IPS DF 4.7 (cell line): ENCODE measurements around the gene INTS6.
"Not testable (repeated sequence)": the region's sequence is repeated elsewhere in the genome, so short reads cannot be mapped to it uniquely, and the experiment has no call there.

ENCODE experiments used
- DNase-seq: peaks from one replicate; pipeline ENCODE4 v3.0.0-alpha.2; 2013; ENCODE audit warnings: low spot score; ENCODE audit errors: extremely low read depth

Gene INTS6

DNA sequence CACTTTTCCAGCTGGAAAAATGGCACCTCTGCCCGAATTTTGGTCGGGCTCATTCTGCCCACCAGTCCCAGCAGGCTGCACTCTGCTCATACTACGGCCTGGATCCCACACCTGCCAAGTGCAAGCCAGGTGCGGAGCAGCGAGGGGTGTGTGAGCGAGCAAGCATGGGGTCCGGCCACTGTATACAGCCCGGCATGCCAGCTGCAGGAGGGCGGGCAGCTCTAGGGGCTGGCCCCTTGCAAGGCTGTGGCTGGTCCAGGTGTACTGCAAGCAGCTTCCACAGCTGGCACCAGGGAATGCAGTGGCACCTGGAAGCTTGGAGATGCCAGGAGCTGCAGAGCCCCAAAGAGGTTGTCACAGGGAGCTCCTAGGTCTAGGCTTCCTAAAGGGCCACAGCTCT is 2.7 kb upstream of the INTS6 start:
- DNase-seq = no peak

DNA sequence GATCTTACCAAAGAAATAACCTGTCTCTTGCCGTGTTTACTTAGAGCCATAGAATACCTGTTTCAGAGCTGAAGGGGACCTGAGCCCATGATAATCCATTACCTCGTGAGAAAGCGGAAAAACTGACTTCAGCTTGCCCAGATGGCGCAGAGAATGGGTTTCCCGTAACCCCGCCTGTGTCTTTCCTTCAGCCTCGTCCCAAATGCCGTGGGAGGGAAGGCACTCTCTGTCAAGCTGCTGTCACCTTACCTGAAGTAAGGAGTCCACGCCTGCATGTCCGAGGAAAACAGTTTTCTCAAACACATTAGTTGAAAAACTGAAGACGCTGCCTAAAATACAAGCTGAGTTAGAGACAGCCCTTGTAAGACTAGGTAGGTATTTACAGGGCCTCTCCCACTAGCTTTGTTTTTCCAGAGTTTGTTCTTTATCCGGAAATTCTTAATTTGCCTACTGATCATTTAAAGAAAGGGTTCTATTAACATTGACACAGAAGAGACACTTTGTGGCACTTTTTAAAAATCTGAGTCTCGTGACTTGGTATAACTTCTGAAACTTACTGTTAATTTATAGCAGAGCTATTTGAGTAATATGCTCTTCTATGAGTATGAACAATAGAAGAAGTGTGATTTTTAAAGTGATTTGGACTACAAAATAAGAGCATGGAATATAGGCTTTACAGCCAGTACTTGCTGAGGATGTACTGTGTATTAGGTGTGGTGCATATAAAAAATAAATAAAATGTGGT is 1.3 kb upstream of the INTS6 start:
- DNase-seq = no peak

DNA sequence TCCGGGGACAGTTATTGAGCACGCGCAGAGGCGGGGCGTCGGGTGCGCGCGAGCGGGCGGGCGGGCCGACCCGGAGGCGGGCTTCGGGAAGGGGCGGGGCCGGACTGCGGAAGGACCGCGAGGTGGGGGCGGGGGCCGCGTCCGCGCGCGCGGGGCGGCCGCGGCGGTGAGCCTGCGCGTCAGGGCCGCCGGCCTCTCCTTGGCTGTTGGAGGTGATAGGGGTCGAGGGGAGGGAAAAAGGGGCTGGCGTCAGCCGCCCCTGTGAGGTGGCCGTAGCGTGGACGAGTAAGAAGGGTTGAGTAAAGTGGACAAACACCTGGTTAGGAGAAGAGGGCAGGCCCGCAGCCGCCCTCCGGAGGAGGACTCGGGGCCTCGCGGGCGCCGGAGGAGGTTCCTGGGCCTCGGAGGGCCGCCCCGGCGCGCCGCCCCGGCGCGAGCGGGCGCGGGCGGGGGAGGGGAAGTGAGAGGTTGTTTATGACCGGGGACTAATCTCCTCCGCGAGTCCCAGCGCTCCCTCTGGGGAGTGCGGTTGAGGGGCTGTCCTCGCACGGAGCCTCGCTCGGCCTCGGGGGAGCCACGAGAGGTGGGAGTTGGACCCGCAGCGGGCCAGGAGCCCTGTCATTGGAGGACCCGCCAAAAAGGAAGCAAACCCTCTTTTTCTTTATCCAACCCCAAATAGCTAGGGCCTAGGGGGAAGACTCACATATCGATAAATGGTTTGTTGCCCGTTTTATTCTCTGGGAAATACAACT is 547 bp upstream of the INTS6 start:
- DNase-seq = no peak

DNA sequence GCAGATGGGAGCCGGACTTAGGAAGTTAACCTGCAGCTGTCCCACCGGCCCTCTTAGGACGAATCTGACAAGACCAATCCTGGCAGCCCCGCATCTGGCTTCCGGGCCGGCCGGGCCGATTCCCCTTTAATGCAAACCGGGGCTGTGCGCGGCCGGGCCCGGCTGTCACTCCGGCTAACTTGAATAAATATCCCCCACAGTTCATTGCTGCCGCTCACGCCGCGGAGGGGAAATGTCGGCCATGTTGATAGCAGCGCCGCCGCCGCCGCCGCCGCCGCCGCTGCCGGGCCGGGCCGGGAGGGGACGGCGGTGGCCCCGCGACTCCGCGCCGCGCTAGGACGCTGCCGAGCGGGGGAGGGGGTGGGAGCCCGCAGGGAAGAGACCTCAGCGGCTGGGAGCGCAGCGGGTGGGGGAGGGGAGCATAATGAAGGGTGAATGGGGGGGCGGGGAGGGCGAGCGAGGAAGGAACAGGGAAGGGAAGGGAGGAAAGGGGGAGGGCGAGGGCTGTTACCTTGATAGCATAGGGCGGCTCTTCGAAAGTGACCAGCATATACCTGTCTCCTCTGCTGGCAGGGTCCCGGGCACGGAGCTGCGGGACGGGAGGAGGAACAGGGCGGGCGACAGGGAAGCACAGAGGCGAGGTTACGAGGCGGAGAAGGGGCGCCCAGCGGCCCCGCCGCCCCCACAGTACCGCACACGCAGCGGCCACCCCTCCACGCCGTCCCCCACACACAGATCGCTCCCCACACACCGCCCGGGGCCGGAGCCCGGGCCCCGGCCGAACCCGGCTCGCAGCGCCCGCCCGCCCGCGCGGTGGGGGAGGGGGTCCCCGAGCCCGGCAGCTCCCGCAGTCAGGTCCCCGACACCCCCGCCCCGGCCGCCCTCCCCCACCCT is 1.1 kb downstream of the INTS6 start:
- no peak for DNase-seq

DNA sequence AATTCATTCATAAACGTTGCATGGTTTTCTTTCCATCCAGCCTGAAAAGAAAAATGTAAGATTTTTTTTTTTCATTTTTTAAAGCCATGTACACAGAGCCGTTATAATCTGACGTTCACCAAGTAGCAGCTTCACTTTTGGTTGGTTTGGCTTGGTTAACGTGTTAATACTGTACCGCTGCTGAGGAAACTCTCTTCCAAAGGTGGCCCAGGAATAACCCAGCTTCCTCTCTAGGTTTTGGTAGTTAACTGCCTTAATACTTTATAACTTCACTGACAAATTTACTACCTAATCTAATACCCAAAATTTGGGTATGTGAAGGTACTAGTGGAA is 1.7 kb downstream of the INTS6 start:
- DNase-seq = no peak

DNA sequence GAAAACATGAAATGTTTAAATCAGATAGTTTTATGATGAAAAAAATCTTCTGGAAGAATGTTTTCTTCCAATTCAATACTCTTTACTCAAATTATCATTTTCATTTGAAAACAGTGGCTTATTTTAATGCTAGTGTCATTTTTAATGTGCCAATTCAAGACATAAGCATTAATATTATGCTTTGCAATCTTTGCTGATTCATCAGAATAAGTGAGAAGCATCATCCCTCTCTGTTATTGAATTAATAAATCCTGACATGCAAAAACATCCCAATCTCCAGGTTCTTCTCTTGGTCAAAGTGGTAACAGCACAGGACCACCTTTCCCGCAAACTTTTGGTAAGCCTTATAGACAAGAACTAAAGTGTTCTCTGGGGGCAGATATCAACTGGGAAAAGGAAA is 3.8 kb downstream of the INTS6 start:
- no peak for DNase-seq

DNA sequence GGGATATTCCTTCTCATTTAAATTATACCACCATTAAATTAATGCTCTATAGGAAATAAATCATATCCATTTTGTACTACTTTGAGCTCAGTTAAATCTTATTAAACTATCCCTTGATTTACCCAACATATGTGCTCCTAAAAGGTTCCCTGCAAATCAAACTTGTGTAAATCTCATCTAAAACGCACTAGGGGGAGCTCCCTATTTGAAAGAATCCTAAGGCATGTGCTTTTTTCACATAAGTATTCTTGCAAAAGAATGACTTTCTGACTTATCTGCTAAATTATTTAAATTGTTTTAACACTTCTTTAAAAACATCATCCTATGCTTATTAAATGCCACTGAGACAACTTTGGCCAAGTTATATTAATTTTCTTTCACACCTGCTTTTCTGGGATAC is 7.9 kb downstream of the INTS6 start:
- no peak for DNase-seq

DNA sequence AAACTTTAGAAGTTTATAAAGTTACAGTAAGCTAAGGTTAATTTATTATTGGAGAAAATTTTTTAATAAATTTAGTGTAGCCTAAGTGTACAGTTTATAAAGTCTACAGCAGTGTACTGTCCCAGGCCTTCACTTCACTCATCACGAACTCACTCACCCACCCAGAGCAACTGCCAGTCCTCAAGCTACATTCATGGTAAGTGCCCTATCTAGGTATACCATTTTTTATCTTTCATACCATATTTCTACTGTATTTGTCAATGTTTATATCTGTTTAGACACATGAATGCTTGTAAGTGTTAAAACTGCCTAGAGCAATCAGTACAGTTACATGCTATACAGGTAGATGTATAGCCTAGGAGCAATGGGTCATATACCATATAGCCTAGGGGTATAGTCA is 12.5 kb downstream of the INTS6 start:
- DNase-seq = no peak

DNA sequence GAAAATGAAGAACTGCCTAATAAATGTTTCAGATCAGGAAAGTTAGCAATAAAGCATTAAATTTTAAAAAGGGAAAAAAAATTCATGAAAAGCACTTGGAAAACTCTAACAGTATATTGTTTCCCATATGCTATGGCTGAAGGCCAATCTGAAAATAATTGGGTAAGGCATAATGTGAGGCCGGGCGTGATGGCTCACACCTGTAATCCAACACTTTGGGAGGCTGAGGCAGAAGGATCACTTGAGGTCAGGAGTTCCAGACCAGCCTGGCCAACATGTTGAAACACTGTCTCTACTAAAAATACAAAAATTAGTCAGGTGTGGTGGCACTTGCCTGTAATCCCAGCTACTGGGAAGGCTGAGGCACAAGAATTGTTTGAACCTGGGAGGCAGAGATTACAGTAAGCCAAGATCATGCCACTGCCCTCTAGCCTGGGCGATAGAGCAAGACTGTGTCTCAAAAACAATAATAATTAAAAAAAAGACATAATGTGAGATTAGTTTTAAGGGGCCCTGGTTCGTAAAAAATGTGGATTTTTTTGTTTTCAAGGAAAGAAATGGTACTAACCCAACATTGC is 15.2 kb downstream of the INTS6 start:
- no peak for DNase-seq

DNA sequence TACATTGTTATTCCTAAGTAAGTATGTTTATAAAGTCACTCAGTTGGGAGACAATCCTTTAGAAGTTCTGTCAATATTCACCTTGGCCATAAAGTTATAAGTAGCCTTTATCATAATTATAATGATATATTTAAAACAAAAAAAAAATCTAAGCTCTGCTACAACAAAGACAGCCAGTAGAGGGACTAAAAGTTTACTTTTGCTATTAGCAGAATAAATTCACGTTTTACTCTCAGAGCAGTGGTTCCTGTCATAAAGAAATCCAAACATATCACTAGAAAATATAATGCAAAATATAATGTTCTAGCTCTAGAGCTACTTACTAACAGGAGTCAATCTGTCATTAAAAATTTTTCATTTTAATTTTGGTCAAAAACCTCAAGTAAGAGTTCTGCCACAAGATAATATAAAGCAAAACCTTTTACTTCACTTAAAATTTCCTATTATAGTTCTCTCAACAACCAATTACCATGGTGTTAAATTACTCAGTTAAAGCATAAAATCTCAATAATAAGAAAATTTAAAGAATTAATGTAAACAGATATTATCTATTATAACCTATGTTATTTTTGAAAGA is 17.7 kb downstream of the INTS6 start:
- DNase-seq = no peak

DNA sequence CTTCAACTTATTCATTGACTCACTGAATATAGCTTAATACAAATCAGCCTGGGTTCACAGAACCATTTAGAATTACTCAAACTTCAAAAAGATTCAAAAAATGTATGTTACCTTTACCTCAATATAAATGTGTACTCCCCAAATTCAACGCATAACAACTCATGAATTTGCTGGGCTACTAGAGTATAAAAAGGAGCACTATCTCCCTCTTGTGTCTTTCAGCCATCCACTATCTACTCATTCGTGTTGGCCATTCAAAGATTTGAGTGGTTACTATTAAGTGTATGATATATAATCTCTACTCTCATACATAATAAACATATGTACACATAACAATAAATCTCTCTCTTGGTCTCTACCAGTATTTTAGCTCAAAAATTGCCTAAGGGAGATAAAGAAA is 20.3 kb downstream of the INTS6 start:
- no peak for DNase-seq

DNA sequence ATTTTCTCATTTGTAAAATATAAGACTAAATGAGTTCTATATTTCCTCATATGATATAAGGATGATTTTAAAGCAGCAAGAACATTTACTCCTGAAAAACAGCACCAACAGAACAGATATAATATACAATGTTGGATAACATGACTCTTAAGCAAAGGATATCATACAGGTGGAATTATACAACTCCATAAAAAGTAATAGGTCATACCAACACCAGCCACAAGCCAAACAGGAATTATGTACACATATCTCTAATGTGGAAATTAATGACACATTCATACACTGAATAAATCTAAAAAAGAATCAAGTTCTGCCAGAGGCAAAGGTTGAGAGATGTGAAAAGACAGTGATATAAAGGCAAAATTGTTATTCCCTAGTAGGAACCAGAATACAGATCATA is 25.9 kb downstream of the INTS6 start:
- no peak for DNase-seq

DNA sequence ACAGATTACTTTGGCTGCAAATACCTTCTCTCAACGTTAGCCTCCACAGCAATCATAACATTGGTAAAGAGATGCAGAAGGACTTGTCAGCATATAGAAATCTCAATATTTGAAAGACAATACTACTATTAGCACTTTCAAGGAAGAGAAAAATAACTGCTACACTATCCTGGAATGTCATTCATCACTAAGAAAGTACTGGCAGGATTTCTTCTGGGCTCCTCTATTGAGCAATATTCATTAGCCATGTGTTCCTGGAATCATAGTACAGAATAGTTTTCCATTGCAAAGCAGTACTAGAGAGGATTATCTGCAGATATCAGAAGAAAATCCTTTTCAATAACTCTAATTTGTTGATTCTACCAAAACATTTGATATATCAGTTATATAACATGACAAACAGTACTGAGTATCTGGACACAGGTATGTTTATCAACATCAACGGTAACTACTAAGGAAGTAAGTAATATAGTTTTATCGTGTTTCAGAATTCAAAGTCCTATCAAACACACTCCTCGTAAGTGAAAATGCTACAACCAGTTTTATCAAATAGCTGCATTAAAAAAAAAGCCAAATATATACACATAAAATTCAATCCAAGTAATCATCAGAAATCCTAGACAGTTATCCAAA is 27.3 kb downstream of the INTS6 start:
- no peak for DNase-seq

DNA sequence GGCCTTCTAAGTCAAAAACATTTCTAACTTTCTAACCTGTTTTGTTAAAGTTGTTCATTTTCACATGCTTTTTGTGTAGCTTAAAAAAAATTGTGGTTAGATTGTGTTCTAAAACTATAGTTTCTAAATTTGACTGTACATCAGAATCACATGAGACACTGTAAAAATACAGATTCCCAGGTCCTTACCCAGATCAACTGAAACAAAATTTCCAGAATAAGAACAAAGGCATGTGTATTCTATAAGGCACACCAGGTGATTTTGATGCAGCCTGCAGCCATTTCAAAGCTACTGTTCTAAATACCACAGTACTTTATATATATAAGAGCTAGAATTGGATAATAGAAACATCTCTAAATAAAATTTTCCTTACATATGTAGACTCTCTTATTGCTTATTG is 29.1 kb downstream of the INTS6 start:
- no peak for DNase-seq

DNA sequence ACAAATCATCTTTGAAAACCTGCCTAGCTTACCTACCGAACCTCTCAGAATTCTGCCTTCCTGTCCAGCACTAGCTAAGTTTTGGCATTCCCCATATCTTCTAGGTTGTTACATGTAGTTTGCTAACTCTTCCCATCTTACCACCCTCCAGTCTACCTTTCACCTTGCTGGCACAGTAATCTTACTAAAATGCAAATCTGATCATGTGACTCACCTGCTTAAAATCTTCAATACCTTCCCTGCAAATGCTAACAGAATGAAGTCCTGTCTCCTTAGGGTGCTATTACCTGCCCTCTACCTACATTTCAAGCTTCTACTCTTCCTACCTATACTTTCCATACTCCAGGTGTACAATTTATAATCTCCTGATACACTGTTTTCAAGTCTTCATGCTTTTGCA is 30.4 kb downstream of the INTS6 start:
- no peak for DNase-seq

DNA sequence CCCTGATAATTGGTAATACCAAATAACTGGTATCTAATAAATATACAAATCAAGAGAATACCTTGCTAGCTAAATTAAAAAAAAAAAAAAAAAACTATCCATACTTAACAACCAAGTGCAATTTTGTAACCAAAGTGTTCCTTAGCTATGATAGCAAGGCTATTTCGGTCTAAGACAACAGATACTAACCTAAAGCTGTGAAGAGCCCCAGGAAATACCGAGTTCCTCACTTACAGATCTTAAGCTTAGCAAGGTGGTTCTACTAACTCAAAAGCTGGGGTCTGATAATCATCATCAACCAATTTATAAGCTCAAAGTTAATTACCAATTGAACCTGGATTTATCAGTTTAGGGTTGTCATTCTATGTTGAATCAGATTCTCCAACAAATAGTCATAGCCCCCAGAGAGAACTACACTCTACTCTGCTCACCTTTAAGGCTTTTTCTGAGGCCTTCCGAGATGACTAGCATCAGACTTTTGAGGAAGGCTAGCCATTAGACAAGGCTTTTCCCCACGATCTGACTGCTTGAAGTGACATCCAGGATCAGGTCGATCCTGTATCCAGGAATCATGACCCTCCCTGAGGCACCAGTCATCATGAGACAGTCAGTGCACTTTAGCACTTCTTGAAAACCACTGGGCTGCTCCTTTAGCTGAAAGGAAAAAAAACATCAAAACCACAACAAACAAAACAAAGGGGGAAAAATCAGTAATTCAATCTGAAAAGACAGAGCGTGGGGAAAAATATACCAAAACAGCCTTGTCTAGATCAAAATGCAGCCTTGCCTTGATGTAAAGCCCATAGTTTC is 31.9 kb downstream of the INTS6 start:
- DNase-seq = no peak

DNA sequence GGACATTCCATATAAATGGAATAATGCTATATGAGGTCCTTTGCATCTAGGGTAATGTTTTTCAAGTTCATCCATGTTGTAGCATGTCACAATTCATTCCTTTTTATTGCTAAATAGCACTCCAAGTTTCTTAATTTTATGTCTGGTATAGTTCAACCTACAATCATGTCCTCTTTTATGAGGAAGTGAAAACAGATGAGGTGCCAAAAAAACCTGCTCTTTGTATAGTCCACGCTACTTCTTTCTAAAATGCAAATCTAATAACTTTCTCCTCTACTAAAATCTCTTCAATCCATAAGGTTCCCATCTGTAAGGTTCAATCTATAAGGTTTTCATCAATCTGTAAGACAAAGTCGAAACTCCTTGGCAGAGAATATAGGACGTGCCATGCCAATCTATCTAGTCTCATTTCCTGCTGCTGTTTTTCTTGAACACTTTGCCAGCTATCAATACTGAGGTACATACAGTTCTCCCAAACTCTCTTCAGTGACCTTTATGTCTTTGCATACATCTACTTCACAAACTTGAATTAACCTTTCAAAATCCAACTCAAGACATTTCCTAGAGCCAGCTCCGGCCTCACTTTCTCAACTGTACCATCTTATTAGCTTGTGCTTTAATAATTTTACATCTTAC is 33.7 kb downstream of the INTS6 start:
- DNase-seq = no peak

DNA sequence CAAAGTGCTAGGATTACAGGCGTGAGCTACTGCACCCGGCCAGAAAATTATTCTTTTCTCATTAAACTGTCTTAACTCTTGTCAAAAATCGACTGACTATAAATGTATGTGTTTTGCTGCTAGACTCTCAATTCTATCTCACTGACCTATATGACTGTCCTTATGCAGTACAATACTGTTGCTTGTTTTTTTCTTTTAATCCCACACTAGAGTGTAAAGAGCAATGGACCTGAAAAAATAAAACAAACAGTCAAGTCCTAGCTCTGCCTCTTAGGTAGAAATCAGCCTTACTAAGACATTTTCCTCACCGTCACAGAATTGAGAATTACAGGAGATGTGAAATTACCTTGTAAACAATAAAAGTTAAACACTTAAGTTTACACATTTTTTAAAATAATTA is 35.1 kb downstream of the INTS6 start:
- no peak for DNase-seq

DNA sequence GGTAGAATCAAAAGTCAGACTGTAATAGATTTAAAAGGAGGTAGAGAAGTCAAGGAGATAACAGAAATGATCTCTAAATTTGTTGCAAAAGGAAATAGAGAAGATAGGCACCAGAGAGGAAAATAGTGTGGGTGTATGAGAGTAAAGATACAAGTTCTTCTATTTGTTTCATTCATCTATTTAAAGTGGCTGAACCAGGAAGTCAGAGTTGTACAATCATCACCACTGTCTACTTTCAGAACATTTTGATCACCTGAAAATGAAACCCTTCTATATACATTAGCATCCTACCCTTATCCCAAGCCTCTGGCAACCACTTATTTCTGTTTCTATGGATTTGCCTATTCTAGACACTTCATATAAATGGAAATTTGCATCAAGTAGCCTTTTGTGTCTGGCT is 36.7 kb downstream of the INTS6 start:
- no peak for DNase-seq

DNA sequence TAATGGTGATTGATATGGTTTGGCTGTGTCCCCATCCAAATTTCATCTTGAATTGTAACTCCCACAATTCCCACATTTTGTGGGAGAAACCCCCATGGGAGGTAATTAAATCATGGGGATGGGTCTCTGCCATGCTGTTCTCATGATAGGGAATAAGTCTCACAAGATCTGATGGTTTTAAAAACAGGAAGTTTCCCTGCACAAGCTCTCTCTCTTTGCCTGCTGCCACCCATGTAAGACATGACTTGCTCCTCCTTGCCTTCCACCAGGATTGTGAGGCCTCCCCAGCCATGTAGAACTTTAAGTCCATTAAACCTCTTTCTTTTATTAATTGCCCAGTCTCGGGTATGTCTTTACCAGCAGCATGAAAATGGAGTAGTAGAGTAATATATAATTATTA is 37.5 kb downstream of the INTS6 start:
- DNase-seq = not testable (repeated sequence)
